Suprapubic skin (tissue), 4 donors: Measurements from ENCODE around the gene PLCB1. TPM values are rescaled to one million over a fixed set of nuclear protein-coding genes. Genes with fewer than 3 reads are reported as not detected.

Experiments used
- DNase-seq, 2 donors: peaks; one replicate each; pipeline ENCODE4 v3.0.0-alpha.2; 2019; ENCODE audit warnings: low spot score in 2 of 2
- H3K27ac ChIP-seq: fragments of 200-600 bp; sonication (generic); one replicate; pipeline ENCODE4 v1.5.1; 2019
- H3K27me3 ChIP-seq: fragments of 200-600 bp; sonication (generic); one replicate; pipeline ENCODE4 v1.5.1; 2019
- H3K36me3 ChIP-seq: fragments of 200-600 bp; sonication (generic); one replicate; pipeline ENCODE4 v1.5.1; 2019
- H3K4me1 ChIP-seq: fragments of 200-600 bp; sonication (generic); one replicate; pipeline ENCODE4 v1.5.1; 2019
- H3K4me3 ChIP-seq: fragments of 200-600 bp; sonication (generic); one replicate; pipeline ENCODE4 v1.5.1; 2019; ENCODE audit warnings: mild to moderate bottlenecking
- H3K9me3 ChIP-seq: fragments of 200-600 bp; sonication (generic); one replicate; pipeline ENCODE4 v1.5.1; 2019
- EP300 ChIP-seq: sonication (generic); formaldehyde crosslinking; IDR thresholded peaks from one replicate; pipeline ENCODE4 v1.6.1; 2017; ENCODE audit warnings: antibody characterized with exemption
- POLR2A ChIP-seq, 2 donors: fragments of 450-650 bp; IDR thresholded peaks; one replicate each; pipeline ENCODE4 v1.6.1; 2017; ENCODE audit warnings: antibody characterized with exemption in 2 of 2, mild to moderate bottlenecking in 2 of 2, moderate library complexity in 2 of 2
- POLR2AphosphoS5 ChIP-seq, 3 donors: sonication (generic); formaldehyde crosslinking; IDR thresholded peaks; one replicate each; pipeline ENCODE4 v1.6.1; 2017; ENCODE audit warnings: antibody characterized with exemption in 3 of 3
- WGBS: methylation state at CpG from one replicate; pipeline ENCODE4 v1.1.5; 2018; 5-methylcytosine and 5-hydroxymethylcytosine counted together
- total RNA-seq, 4 donors: library from RNA; depleted of rRNA; stranded (reverse); fragments of >200 nt; gene quantifications; one replicate each; pipeline ENCODE4 v1.1.0, GENCODE V29; 2016
- TF ChIP-seq, protein P1 (sequence below), 2 donors: fragments of 200-600 bp in 1 of 2; fragments of 450-650 bp in 1 of 2; sonication (generic) in 1 of 2; IDR thresholded peaks; one replicate each; pipeline ENCODE4 v1.5.1; 2016 to 2019; ENCODE audit warnings: antibody characterized with exemption in 2 of 2, mild to moderate bottlenecking in 1 of 2, moderate library complexity in 1 of 2

PLCB1 gene
- total RNA-seq, 4 donors from 2014 or later = 3.9 to 15.6 (median 6.7) TPM

DNA sequence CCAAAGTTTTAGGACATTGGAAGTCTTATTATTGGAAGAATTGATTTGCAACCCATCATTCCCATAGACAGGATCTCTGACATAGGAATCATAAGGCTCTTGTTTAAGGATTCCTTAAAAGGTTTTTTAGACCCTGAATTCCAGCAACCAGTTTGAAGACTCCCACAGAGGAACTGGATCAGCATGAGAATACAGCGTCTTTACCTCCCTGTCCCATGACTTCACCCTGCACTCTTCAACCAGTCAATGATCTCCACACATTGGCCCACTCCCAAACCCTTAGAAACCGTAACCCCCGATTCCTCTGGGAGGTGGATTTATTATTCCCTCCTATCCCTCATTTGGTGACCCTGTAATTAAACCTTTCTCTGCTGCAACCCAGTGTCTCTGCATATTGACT is 786.1 kb downstream of the PLCB1 start:
- TF ChIP-seq EP300 (no peak), POLR2A (IDR thresholded peaks at IDR 0.05) (no peak), POLR2AphosphoS5 (IDR thresholded peaks at IDR 0.05) (no peak)
- TF ChIP-seq, protein P1, sequence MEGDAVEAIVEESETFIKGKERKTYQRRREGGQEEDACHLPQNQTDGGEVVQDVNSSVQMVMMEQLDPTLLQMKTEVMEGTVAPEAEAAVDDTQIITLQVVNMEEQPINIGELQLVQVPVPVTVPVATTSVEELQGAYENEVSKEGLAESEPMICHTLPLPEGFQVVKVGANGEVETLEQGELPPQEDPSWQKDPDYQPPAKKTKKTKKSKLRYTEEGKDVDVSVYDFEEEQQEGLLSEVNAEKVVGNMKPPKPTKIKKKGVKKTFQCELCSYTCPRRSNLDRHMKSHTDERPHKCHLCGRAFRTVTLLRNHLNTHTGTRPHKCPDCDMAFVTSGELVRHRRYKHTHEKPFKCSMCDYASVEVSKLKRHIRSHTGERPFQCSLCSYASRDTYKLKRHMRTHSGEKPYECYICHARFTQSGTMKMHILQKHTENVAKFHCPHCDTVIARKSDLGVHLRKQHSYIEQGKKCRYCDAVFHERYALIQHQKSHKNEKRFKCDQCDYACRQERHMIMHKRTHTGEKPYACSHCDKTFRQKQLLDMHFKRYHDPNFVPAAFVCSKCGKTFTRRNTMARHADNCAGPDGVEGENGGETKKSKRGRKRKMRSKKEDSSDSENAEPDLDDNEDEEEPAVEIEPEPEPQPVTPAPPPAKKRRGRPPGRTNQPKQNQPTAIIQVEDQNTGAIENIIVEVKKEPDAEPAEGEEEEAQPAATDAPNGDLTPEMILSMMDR (IDR thresholded peaks at IDR 0.05) = no peak
- Histone ChIP-seq H3K4me1 (no peaks in the 10 kb centered on the region), H3K4me3 (no peak overlapping the region), H3K36me3 (no peaks in the 10 kb centered on the region), H3K27me3 (no peaks in the 10 kb centered on the region), H3K9me3 (no peaks in the 10 kb centered on the region), H3K27ac (no peak overlapping the region)
- 88% methylated on average over 3 of the region's 3 CpGs for WGBS
- DNase-seq = no peak

DNA sequence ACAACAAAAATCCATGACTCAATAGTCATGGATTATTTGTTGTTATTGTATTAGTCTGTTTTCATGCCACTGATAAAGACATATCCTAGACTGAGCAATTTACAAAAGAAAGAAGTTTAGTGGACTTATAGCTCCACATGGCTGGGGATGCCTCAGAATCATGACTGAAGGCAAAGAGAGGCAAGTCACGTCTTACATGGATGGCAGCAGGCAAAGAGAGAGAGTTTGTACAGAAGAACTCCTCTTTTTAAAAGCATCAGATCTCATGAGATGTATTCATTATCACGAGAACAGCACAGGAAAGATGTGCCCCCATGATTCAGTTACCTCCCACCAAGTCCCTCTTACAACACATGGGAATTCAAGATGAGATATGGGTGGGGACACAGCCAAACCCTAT is 792.5 kb downstream of the PLCB1 start:
- DNase-seq = no peak
- Histone ChIP-seq H3K9me3 (no peaks in the 10 kb centered on the region), H3K27ac (no peak overlapping the region), H3K36me3 (no peaks in the 10 kb centered on the region), H3K4me3 (no peak overlapping the region), H3K4me1 (no peaks in the 10 kb centered on the region), H3K27me3 (no peaks in the 10 kb centered on the region)
- no peak for TF ChIP-seq EP300
- no peak for TF ChIP-seq POLR2A (IDR thresholded peaks at IDR 0.05)
- TF ChIP-seq POLR2AphosphoS5 (IDR thresholded peaks at IDR 0.05) = no peak
- TF ChIP-seq, protein P1 (IDR thresholded peaks at IDR 0.05) = no peak
- 74% methylated on average over 2 of the region's 2 CpGs for WGBS

DNA sequence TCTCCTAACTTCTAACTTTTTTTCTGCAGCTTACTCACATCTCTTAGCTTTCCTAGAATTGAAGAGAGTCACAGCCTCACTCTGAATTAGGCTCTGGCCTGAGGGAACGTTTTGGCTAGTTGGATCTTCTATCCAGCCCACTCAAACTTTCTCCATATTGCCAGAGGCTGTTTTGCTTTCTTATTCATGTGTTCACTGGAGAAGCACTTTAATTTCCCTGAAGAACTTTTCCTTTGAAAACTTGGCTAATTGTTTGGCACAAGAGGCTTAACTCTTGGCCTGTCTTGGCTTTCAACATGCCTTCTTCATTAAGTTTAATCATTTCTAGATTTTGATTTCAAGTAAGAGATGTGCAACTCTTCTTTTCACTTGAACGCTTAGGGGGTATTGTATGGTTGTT is 798.7 kb downstream of the PLCB1 start:
- H3K27ac ChIP-seq = no peak overlapping the region
- no peak for DNase-seq
- TF ChIP-seq, protein P1 (IDR thresholded peaks at IDR 0.05) = no peak
- TF ChIP-seq POLR2A (IDR thresholded peaks at IDR 0.05) = no peak
- no peak for TF ChIP-seq EP300
- TF ChIP-seq POLR2AphosphoS5 (IDR thresholded peaks at IDR 0.05) = no peak

DNA sequence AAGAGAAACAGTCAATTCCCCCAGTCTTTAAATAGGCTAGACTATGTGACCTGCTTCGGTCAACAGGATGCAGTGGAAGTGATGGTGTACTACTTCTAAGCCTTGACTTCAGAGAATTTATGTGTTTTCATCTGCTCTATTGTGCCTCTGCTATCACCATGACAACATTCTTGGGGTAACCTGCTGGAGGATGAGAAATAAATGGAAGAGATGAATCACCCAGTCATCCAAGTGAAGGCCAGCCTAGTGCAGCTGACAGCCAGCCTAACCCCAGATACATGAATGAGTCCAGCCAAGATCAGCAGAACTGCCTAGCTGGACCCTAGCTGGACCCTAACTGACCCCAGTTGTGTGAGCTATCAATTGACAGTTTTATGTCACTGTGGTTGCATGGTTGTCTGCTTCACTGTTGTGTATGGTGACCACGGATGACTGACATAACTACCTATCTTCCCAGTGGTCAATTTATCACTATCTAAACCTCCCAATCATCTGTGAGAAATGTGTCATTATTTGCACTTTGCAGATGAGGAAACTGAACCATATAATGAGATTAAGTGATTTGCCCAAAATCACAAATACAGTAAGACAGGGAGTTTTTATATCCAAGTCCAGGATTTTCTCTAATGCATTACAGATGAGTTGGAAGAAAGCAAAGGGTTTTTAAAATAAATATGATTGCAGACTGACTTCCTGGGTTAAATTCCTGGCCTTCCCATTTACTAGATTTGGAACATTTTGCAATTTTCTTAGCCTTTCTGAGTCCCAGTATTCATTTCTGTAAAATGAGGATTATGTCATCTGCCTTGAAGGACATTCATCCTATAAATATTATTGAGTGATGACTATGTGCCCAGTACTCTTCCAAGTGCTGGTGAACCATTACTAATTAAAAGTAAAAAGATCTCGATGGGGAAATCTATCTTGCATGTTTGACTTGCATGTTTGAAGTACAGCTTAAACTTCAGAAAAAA is 800.4 kb downstream of the PLCB1 start:
- peak overlapping the region; percentile 62 for H3K27ac ChIP-seq
- DNase-seq = no peak
- no peaks in the 10 kb centered on the region for H3K27me3 ChIP-seq
- WGBS = 48% methylated on average over 3 of the region's 3 CpGs
- no peak overlapping the region for H3K4me3 ChIP-seq
- peaks cover 14% of the 10 kb centered on the region for H3K4me1 ChIP-seq
- no peaks in the 10 kb centered on the region for H3K9me3 ChIP-seq
- no peaks in the 10 kb centered on the region for H3K36me3 ChIP-seq
- TF ChIP-seq EP300 (no peak), POLR2AphosphoS5 (IDR thresholded peaks at IDR 0.05) (no peak), POLR2A (IDR thresholded peaks at IDR 0.05) (no peak)
- TF ChIP-seq, protein P1 (IDR thresholded peaks at IDR 0.05) = no peak

More for the DNA sequence above, 798.7 kb downstream of the PLCB1 start:
- Histone ChIP-seq H3K4me3 (no peak overlapping the region), H3K9me3 (no peaks in the 10 kb centered on the region), H3K36me3 (no peaks in the 10 kb centered on the region), H3K4me1 (peaks cover 14% of the 10 kb centered on the region), H3K27me3 (no peaks in the 10 kb centered on the region)
- 46% methylated on average over 2 of the region's 2 CpGs for WGBS

DNA sequence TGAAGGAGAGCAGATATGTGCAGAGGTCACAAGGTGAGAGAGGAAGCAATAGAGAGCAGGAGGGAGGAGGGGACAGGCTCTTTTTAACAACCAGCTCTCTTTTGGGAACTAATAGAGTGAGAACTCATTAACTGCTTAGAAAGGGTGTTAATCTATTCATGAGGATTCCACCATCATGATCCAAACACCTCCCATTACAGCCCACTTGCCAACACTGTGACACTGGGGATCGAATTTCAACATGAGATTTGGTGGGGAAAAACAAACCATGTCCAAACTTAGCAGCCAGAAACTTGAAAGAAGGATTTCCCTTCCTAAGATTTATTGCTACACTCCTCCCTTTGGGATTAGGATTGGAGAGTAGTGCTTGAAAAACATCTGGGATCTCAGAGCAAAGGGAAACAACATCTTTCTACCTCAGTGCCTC is 801.3 kb downstream of the PLCB1 start:
- peak overlapping the region; percentile 62 for H3K27ac ChIP-seq
- no peak overlapping the region for H3K4me3 ChIP-seq
- no peaks in the 10 kb centered on the region for H3K27me3 ChIP-seq
- DNase-seq = peak in 1 of 2 donors; percentile 67
- H3K36me3 ChIP-seq = no peaks in the 10 kb centered on the region
- peaks cover 14% of the 10 kb centered on the region for H3K4me1 ChIP-seq
- TF ChIP-seq EP300 (no peak), POLR2AphosphoS5 (IDR thresholded peaks at IDR 0.05) (peak in 1 of 3 donors; percentile 14), POLR2A (IDR thresholded peaks at IDR 0.05) (no peak)
- 24% methylated on average over 1 of the region's 1 CpG for WGBS
- no peaks in the 10 kb centered on the region for H3K9me3 ChIP-seq
